ENCODE results near the gene IL17B. TPM values are rescaled to one million over a fixed set of nuclear protein-coding genes. Genes with fewer than 3 reads are reported as not detected.

The IL17B gene
- total RNA-seq, 1 donor from 2014 or later: not detected

GRCh38 chr5:149409268-149409948, 30.3 kb upstream of the IL17B start:
- Mint-ChIP-seq H3K27ac (ENCODE audit: unreplicated experiment) (no peak overlapping the region), H3K36me3 (ENCODE audit: low read depth) (no peaks in the 10 kb centered on the region), H3K4me1 (peaks cover 23% of the 10 kb centered on the region), H3K27me3 (ENCODE audit: low read depth) (no peaks in the 10 kb centered on the region), H3K9me3 (no peaks in the 10 kb centered on the region), H3K4me3 (no peak overlapping the region)
- DNase-seq (ENCODE audit: low read depth, low spot score): no peak
- TF ChIP-seq CTCF (conservative IDR thresholded peaks at IDR 0.05): no peak

- TF ChIP-seq CTCF (conservative IDR thresholded peaks at IDR 0.05): no peak
- Mint-ChIP-seq H3K4me1 (peaks cover 29% of the 10 kb centered on the region), H3K27me3 (ENCODE audit: low read depth) (no peaks in the 10 kb centered on the region), H3K27ac (ENCODE audit: unreplicated experiment) (no peak overlapping the region), H3K9me3 (no peaks in the 10 kb centered on the region), H3K36me3 (ENCODE audit: low read depth) (no peaks in the 10 kb centered on the region), H3K4me3 (no peak overlapping the region)
- DNase-seq (ENCODE audit: low read depth, low spot score): no peak
Observed at GRCh38 chr5:149408252-149409099, 29.4 kb upstream of the IL17B start.

- no peak for DNase-seq (ENCODE audit: low read depth, low spot score)
- H3K9me3 Mint-ChIP-seq: no peaks in the 10 kb centered on the region
- H3K4me1 Mint-ChIP-seq: peaks cover 29% of the 10 kb centered on the region
- H3K4me3 Mint-ChIP-seq: peak overlapping the region; percentile 11
- H3K36me3 Mint-ChIP-seq (ENCODE audit: low read depth): no peaks in the 10 kb centered on the region
- no peaks in the 10 kb centered on the region for H3K27me3 Mint-ChIP-seq (ENCODE audit: low read depth)
- no peak overlapping the region for H3K27ac Mint-ChIP-seq (ENCODE audit: unreplicated experiment)
- no peak for TF ChIP-seq CTCF (conservative IDR thresholded peaks at IDR 0.05)
Observed at GRCh38 chr5:149407323-149408251, 28.5 kb upstream of the IL17B start.

GRCh38 chr5:149406979-149407306, 27.9 kb upstream of the IL17B start:
- no peak overlapping the region for H3K4me3 Mint-ChIP-seq
- no peak overlapping the region for H3K27ac Mint-ChIP-seq (ENCODE audit: unreplicated experiment)

More at GRCh38 chr5:149406979-149407306, 27.9 kb upstream of the IL17B start:
- Mint-ChIP-seq H3K27me3 (ENCODE audit: low read depth) (no peaks in the 10 kb centered on the region), H3K36me3 (ENCODE audit: low read depth) (no peaks in the 10 kb centered on the region), H3K9me3 (no peaks in the 10 kb centered on the region), H3K4me1 (peaks cover 33% of the 10 kb centered on the region)
- no peak for TF ChIP-seq CTCF (conservative IDR thresholded peaks at IDR 0.05)
- no peak for DNase-seq (ENCODE audit: low read depth, low spot score)

Data from neural crest cell (in vitro differentiated cells).